A673 (cell line): Measurements from ENCODE around the gene UPF3B.

Experiments used
- EZH2 ChIP-seq: fragments of 200-600 bp; sonication (generic); IDR thresholded peaks from 2 replicates; pipeline ENCODE4 v1.6.1; 2017; ENCODE audit warnings: borderline replicate concordance, low read depth, mild to moderate bottlenecking, mixed read lengths, antibody characterized with exemption, low read length; ENCODE audit not compliant: poor library complexity, severe bottlenecking
- TF ChIP-seq, protein P1 (sequence below): fragments of 300-800, 200-600 bp; sonication (generic); conservative IDR thresholded peaks from 2 replicates; pipeline ENCODE4 v1.5.1; 2017; ENCODE audit warnings: low read depth, mild to moderate bottlenecking, antibody characterized with exemption, low read length, moderate library complexity, mixed read lengths

DNA sequence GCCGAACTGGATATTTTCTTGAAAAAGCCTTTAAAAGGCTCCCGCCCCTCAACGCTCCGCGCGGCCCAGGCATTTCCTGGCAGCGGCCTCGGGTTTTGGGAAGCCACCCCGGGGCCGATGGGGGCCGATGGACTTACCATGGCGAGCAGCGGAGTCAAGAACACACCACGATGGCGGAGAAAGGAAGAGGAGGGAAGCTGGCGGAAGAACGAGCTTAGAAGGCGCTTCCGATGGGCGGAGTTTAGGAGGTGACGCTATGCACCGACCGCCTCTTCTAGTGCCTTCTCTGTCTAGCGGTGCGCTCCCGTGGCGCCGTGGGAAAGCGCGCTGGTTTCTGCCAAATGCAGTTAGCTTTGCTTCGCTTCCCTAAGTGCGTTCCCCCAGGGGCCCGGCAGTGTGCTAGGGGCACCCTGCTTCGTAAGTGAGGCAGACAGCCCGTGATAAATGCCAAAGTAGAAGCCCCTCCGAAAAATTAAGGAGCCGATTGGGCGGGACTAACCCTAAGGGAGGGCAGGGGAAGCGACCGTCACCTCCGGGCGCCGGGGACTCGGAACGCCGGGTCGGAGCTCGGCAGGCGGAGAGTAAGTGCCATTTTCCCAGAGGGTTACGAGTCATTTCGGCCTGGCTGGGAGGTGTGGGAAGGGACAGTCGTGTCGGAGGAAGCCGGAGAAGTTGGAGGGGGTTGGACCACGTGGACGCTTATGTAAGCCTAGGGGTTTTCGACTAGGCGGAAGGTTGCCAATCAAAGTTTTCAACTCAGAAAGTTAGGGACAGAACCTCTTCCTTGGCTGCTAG is 61.1 kb downstream of the UPF3B start, which contains the start of gene RPL39:
- TF ChIP-seq, protein P1, sequence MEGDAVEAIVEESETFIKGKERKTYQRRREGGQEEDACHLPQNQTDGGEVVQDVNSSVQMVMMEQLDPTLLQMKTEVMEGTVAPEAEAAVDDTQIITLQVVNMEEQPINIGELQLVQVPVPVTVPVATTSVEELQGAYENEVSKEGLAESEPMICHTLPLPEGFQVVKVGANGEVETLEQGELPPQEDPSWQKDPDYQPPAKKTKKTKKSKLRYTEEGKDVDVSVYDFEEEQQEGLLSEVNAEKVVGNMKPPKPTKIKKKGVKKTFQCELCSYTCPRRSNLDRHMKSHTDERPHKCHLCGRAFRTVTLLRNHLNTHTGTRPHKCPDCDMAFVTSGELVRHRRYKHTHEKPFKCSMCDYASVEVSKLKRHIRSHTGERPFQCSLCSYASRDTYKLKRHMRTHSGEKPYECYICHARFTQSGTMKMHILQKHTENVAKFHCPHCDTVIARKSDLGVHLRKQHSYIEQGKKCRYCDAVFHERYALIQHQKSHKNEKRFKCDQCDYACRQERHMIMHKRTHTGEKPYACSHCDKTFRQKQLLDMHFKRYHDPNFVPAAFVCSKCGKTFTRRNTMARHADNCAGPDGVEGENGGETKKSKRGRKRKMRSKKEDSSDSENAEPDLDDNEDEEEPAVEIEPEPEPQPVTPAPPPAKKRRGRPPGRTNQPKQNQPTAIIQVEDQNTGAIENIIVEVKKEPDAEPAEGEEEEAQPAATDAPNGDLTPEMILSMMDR = no peak
- no peak for TF ChIP-seq EZH2
